Thymus (tissue), 11 donors: ENCODE measurements around the gene ZBTB8A. TPM values are rescaled to one million over a fixed set of nuclear protein-coding genes. Genes with fewer than 3 reads are reported as not detected.

Source experiments
- DNase-seq, 9 donors: peaks; one replicate each; pipeline ENCODE4 v3.0.0-alpha.2; 2013; ENCODE audit warnings: low spot score in 9 of 9, low read depth in 6 of 9, missing footprints in 1 of 9
- H3K27ac ChIP-seq, 2 donors: one replicate each; pipeline ENCODE4 v1.5.1; 2013; ENCODE audit warnings: control low read depth in 1 of 2, low read depth in 1 of 2, low read length in 1 of 2, mild to moderate bottlenecking in 1 of 2, moderate library complexity in 1 of 2
- H3K27me3 ChIP-seq, 2 donors: one replicate each; pipeline ENCODE4 v1.5.1; 2013; ENCODE audit warnings: low read length in 1 of 2; ENCODE audit not compliant: control insufficient read depth in 2 of 2, insufficient read depth in 1 of 2
- H3K36me3 ChIP-seq, 2 donors: one replicate each; pipeline ENCODE4 v1.5.1; 2013; ENCODE audit warnings: low read length in 1 of 2, mild to moderate bottlenecking in 1 of 2, moderate library complexity in 1 of 2; ENCODE audit not compliant: control insufficient read depth in 2 of 2, insufficient read depth in 2 of 2
- H3K4me1 ChIP-seq, 2 donors: one replicate each; pipeline ENCODE4 v1.5.1; 2013; ENCODE audit warnings: low read length in 2 of 2; ENCODE audit not compliant: control insufficient read depth in 2 of 2, insufficient read depth in 2 of 2
- H3K4me3 ChIP-seq, 2 donors: one replicate each; pipeline ENCODE4 v1.5.1; 2013; ENCODE audit warnings: low read length in 2 of 2, control low read depth in 1 of 2, mild to moderate bottlenecking in 1 of 2
- H3K9me3 ChIP-seq, 2 donors: one replicate each; pipeline ENCODE4 v1.5.1; 2013; ENCODE audit warnings: low read length in 1 of 2, mild to moderate bottlenecking in 1 of 2; ENCODE audit not compliant: control insufficient read depth in 2 of 2, insufficient read depth in 1 of 2
- WGBS: extraction: QIAGEN DNeasy Blood & Tissue Kit; methylation state at CpG from one replicate; pipeline ENCODE4 v1.1.7; 2013; 5-methylcytosine and 5-hydroxymethylcytosine counted together
- polyA plus RNA-seq: library from polyadenylated mRNA; stranded (reverse); fragments of 200-250 nt; gene quantifications from one replicate; pipeline ENCODE4 v1.2.3, GENCODE V29; 2013
- total RNA-seq: library from RNA; stranded (reverse); fragments of 120-200 nt; gene quantifications from one replicate; pipeline ENCODE4 v1.2.4, GENCODE V29; 2013
- donor health status: healthy.

ZBTB8A gene
- total and polyA plus RNA-seq, 2 donors, result 2.1 to 2.2 TPM

- no peak overlapping the region for H3K4me3 ChIP-seq
- DNase-seq, result no peak
- H3K27me3 ChIP-seq, result no peaks in the 10 kb centered on the region
- no peak overlapping the region for H3K27ac ChIP-seq
- no peaks in the 10 kb centered on the region for H3K9me3 ChIP-seq
- 97% methylated on average over 2 of the region's 2 CpGs for WGBS
- no peaks in the 10 kb centered on the region for H3K36me3 ChIP-seq
- no peaks in the 10 kb centered on the region for H3K4me1 ChIP-seq
Observed at GRCh38 chr1:32600034-32600433, 60.8 kb downstream of the ZBTB8A start.

- no peak for DNase-seq
- Histone ChIP-seq H3K4me3 (no peak overlapping the region), H3K4me1 (no peaks in the 10 kb centered on the region), H3K27me3 (no peaks in the 10 kb centered on the region), H3K36me3 (peaks cover 0 to 4% of the 10 kb centered on the region in 2 donors), H3K27ac (no peak overlapping the region), H3K9me3 (no peaks in the 10 kb centered on the region)
- 95% methylated on average over 17 of the region's 17 CpGs for WGBS
Observed at GRCh38 chr1:32605711-32606424, 66.6 kb downstream of the ZBTB8A start.

- Histone ChIP-seq H3K27ac (no peak overlapping the region), H3K4me3 (no peak overlapping the region), H3K9me3 (no peaks in the 10 kb centered on the region), H3K36me3 (peaks cover 0 to 4% of the 10 kb centered on the region in 2 donors), H3K27me3 (peaks cover 0 to under 1% of the 10 kb centered on the region in 2 donors), H3K4me1 (peaks cover 0 to under 1% of the 10 kb centered on the region in 2 donors)
- 96% methylated on average over 11 of the region's 11 CpGs for WGBS
- no peak for DNase-seq
Observed at GRCh38 chr1:32606565-32607371, 67.5 kb downstream of the ZBTB8A start.

- Histone ChIP-seq H3K4me1 (peaks cover 0 to 7% of the 10 kb centered on the region in 2 donors), H3K4me3 (no peak overlapping the region), H3K9me3 (no peaks in the 10 kb centered on the region), H3K27ac (no peak overlapping the region), H3K27me3 (peaks cover 0 to 10% of the 10 kb centered on the region in 2 donors), H3K36me3 (peaks cover 0 to 4% of the 10 kb centered on the region in 2 donors)
- no peak for DNase-seq
- 96% methylated on average over 4 of the region's 4 CpGs for WGBS
Observed at GRCh38 chr1:32609180-32609579, 70.0 kb downstream of the ZBTB8A start.

GRCh38 chr1:32611859-32612188, 72.6 kb downstream of the ZBTB8A start:
- peak overlapping the region; percentile 41 to 47 for H3K4me3 ChIP-seq
- H3K4me1 ChIP-seq, result peaks cover 0 to 7% of the 10 kb centered on the region in 2 donors
- no peaks in the 10 kb centered on the region for H3K9me3 ChIP-seq
- WGBS, result 16% methylated on average over 12 of the region's 12 CpGs
- peaks cover 0 to 10% of the 10 kb centered on the region in 2 donors for H3K27me3 ChIP-seq
- no peak overlapping the region for H3K27ac ChIP-seq
- no peak for DNase-seq
- no peaks in the 10 kb centered on the region for H3K36me3 ChIP-seq

GRCh38 chr1:32612189-32612881, 73.1 kb downstream of the ZBTB8A start:
- 12% methylated on average over 35 of the region's 35 CpGs for WGBS
- Histone ChIP-seq H3K9me3 (no peaks in the 10 kb centered on the region), H3K36me3 (no peaks in the 10 kb centered on the region), H3K4me1 (peaks cover 0 to 7% of the 10 kb centered on the region in 2 donors), H3K27me3 (peaks cover 0 to 10% of the 10 kb centered on the region in 2 donors), H3K27ac (no peak overlapping the region), H3K4me3 (peak overlapping the region; percentile 41 to 47)
- DNase-seq, result peak in 2 of 9 donors; percentile 20 to 31

GRCh38 chr1:32613472-32613871, 74.2 kb downstream of the ZBTB8A start:
- Histone ChIP-seq H3K27me3 (peaks cover 0 to 10% of the 10 kb centered on the region in 2 donors), H3K4me3 (no peak overlapping the region), H3K9me3 (no peaks in the 10 kb centered on the region), H3K36me3 (no peaks in the 10 kb centered on the region), H3K27ac (no peak overlapping the region), H3K4me1 (peaks cover 0 to 7% of the 10 kb centered on the region in 2 donors)
- 98% methylated on average over 5 of the region's 5 CpGs for WGBS
- no peak for DNase-seq

- Histone ChIP-seq H3K4me3 (no peak overlapping the region), H3K36me3 (peaks cover 0 to 8% of the 10 kb centered on the region in 2 donors), H3K4me1 (peaks cover 10 to 12% of the 10 kb centered on the region in 2 donors), H3K27me3 (no peaks in the 10 kb centered on the region), H3K9me3 (peaks cover 0 to 4% of the 10 kb centered on the region in 2 donors), H3K27ac (no peak overlapping the region)
- WGBS, result 97% methylated on average over 5 of the region's 5 CpGs
- no peak for DNase-seq
Observed at GRCh38 chr1:32618673-32619221, 79.5 kb downstream of the ZBTB8A start.
